DOHH2 (cell line): ENCODE measurements around the gene LMO7.

Source experiments
- H3F3A ChIP-seq: fragments of 200-600 bp; sonication (generic), shearing (Covaris generic); 2 replicates; pipeline ENCODE4 v1.6.0; 2016; ENCODE audit warnings: antibody characterized with exemption, mild to moderate bottlenecking; ENCODE audit not compliant: control insufficient read depth, insufficient read depth
- H3K27ac ChIP-seq: fragments of 200-600 bp; sonication (generic); 2 replicates; pipeline ENCODE4 v1.5.1; 2014; ENCODE audit warnings: low read depth, mild to moderate bottlenecking, low read length, moderate library complexity
- H3K27me3 ChIP-seq: fragments of 200-600 bp; sonication (generic); 2 replicates; pipeline ENCODE4 v1.6.1; 2014; ENCODE audit warnings: mild to moderate bottlenecking, low read length, mixed read lengths; ENCODE audit not compliant: control insufficient read depth
- H3K36me3 ChIP-seq: fragments of 200-600 bp; sonication (generic); 2 replicates; pipeline ENCODE4 v1.6.1; 2014; ENCODE audit warnings: mild to moderate bottlenecking, low read length, moderate library complexity, mixed read lengths; ENCODE audit not compliant: control insufficient read depth
- H3K4me1 ChIP-seq: fragments of 200-600 bp; sonication (generic); 2 replicates; pipeline ENCODE4 v1.6.1; 2014; ENCODE audit warnings: mild to moderate bottlenecking, low read length, mixed read lengths; ENCODE audit not compliant: control insufficient read depth
- H3K4me2 ChIP-seq: fragments of 200-600 bp; sonication (generic); 2 replicates; pipeline ENCODE4 v1.6.0; 2014; ENCODE audit warnings: mild to moderate bottlenecking, low read length, moderate library complexity
- H3K4me3 ChIP-seq: fragments of 200-600 bp; sonication (generic); 2 replicates; pipeline ENCODE4 v1.5.1; 2014; ENCODE audit warnings: mild to moderate bottlenecking, low read length, mixed read lengths
- H3K79me2 ChIP-seq: fragments of 200-600 bp; sonication (generic); 2 replicates; pipeline ENCODE4 v1.6.1; 2014; ENCODE audit warnings: mild to moderate bottlenecking, low read length, mixed read lengths; ENCODE audit not compliant: control insufficient read depth
- H3K9me2 ChIP-seq: fragments of 200-600 bp; sonication (generic); replicated peaks from 2 replicates; pipeline ENCODE4 v1.6.1; 2014; ENCODE audit warnings: mild to moderate bottlenecking, low read length, mixed read lengths; ENCODE audit not compliant: control insufficient read depth
- H3K9me3 ChIP-seq: fragments of 200-600 bp; sonication (generic); 2 replicates; pipeline ENCODE4 v1.6.1; 2014; ENCODE audit warnings: antibody characterized with exemption, low read length, mixed read lengths; ENCODE audit not compliant: control insufficient read depth, insufficient read depth
- H4K20me1 ChIP-seq: fragments of 200-600 bp; sonication (generic); 2 replicates; pipeline ENCODE4 v1.6.0; 2014; ENCODE audit warnings: low read depth, mild to moderate bottlenecking, antibody characterized with exemption, low read length, moderate library complexity; ENCODE audit not compliant: control insufficient read depth, insufficient read depth
- EZH2phosphoT487 ChIP-seq: fragments of 200-600 bp; sonication (generic); IDR thresholded peaks from 2 replicates; pipeline ENCODE4 v1.6.1; 2017; ENCODE audit warnings: borderline replicate concordance, mild to moderate bottlenecking, antibody characterized with exemption, low read length, moderate library complexity, mixed read lengths
- TF ChIP-seq, protein P1 (sequence below): fragments of 200-600 bp; sonication (generic); IDR thresholded peaks from one replicate; pipeline ENCODE4 v1.5.1; 2014; ENCODE audit warnings: antibody characterized with exemption, mild to moderate bottlenecking, low read depth, low read length; ENCODE audit not compliant: poor library complexity, severe bottlenecking

Gene LMO7

DNA sequence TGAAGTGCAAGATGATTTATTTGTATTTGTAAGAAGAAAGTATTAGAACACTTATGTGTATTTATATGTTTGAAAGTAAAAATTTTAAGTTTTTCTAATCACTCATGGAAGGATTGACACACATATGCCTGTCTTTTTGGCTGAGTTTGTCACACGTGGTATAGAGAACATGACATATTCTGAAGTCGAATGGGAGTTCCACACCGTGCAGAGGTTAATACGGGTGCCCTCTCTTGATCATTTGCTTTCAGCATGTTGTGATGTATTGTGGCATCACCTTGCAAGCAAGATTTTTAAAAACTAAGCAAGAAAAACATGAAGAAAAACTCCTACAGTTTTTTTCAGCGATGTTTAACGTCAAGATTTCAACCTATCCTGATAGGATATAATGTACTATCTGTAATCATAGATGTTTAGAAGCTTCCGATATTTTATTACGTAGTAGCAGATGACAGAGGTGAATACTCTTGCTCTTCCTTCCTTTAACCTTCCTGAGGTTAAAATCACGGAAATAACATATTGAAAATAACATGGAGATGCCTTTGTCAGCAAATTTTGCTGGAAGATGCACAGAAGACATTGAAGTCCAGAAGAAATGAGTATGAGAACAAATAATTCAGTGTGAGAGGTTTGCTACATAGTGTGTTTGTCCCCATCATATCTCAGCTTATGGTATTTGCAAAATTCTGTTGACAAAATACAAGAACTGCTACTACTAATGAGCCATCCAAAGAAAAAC is 231.4 kb downstream of the LMO7 start:
- no peaks in the 10 kb centered on the region for H3K36me3 ChIP-seq
- no peaks in the 10 kb centered on the region for H3K4me1 ChIP-seq
- H3F3A ChIP-seq = no peaks in the 10 kb centered on the region

DNA sequence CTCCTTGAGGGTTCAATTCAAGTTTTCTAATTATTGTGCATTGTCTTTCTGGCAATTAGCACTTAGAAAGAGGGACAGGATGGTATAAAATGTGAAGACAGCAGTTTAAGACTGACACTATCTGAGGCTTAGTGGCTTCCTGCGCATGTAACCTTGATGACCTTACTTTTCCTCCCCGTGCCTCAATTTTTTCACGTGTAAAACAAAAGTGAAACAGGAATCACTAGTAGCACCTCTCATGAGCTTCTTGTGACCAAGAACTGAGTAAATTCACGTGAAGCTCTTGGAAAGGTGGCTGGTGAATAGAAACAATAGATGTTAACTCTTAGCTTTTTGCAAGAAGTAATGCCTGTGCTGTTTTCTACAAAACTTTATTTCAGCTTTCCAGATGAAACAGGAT is 233.9 kb downstream of the LMO7 start:
- TF ChIP-seq, protein P1, sequence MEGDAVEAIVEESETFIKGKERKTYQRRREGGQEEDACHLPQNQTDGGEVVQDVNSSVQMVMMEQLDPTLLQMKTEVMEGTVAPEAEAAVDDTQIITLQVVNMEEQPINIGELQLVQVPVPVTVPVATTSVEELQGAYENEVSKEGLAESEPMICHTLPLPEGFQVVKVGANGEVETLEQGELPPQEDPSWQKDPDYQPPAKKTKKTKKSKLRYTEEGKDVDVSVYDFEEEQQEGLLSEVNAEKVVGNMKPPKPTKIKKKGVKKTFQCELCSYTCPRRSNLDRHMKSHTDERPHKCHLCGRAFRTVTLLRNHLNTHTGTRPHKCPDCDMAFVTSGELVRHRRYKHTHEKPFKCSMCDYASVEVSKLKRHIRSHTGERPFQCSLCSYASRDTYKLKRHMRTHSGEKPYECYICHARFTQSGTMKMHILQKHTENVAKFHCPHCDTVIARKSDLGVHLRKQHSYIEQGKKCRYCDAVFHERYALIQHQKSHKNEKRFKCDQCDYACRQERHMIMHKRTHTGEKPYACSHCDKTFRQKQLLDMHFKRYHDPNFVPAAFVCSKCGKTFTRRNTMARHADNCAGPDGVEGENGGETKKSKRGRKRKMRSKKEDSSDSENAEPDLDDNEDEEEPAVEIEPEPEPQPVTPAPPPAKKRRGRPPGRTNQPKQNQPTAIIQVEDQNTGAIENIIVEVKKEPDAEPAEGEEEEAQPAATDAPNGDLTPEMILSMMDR = no peak
- TF ChIP-seq EZH2phosphoT487 = no peak
- Histone ChIP-seq H3K27ac (no peak overlapping the region), H3K4me2 (peak overlapping the region; percentile 58), H3K79me2 (no peaks in the 10 kb centered on the region), H3K36me3 (no peaks in the 10 kb centered on the region), H3K4me1 (no peaks in the 10 kb centered on the region), H3K27me3 (peaks cover 7% of the 10 kb centered on the region), H3K4me3 (no peak overlapping the region), H4K20me1 (no peaks in the 10 kb centered on the region), H3K9me3 (no peaks in the 10 kb centered on the region), H3K9me2 (no peaks in the 10 kb centered on the region), H3F3A (no peaks in the 10 kb centered on the region)

More for the DNA sequence above, 231.4 kb downstream of the LMO7 start:
- no peak overlapping the region for H3K27ac ChIP-seq
- H4K20me1 ChIP-seq = no peaks in the 10 kb centered on the region
- TF ChIP-seq, protein P1 = no peak
- no peak for TF ChIP-seq EZH2phosphoT487
- no peaks in the 10 kb centered on the region for H3K79me2 ChIP-seq
- no peak overlapping the region for H3K4me2 ChIP-seq
- H3K4me3 ChIP-seq = no peak overlapping the region
- H3K9me3 ChIP-seq = no peaks in the 10 kb centered on the region
- peaks cover 12% of the 10 kb centered on the region for H3K27me3 ChIP-seq
- H3K9me2 ChIP-seq = no peaks in the 10 kb centered on the region

GRCh38 chr13:75870397-75870903 is 234.3 kb downstream of the LMO7 start:
- no peaks in the 10 kb centered on the region for H3K79me2 ChIP-seq
- peak overlapping the region; percentile 58 for H3K4me2 ChIP-seq
- H3K4me3 ChIP-seq = peak overlapping the region; percentile 39
- no peaks in the 10 kb centered on the region for H3K9me2 ChIP-seq
- no peaks in the 10 kb centered on the region for H3K36me3 ChIP-seq
- no peaks in the 10 kb centered on the region for H3K9me3 ChIP-seq
- TF ChIP-seq, protein P1 = peak; percentile 85
- no peak for TF ChIP-seq EZH2phosphoT487
- H3F3A ChIP-seq = no peaks in the 10 kb centered on the region
- H4K20me1 ChIP-seq = no peaks in the 10 kb centered on the region
- no peak overlapping the region for H3K27ac ChIP-seq
- H3K27me3 ChIP-seq = peaks cover 7% of the 10 kb centered on the region
- H3K4me1 ChIP-seq = no peaks in the 10 kb centered on the region
